ENCODE measurements around the gene RCN2.
"Not testable (repeated sequence)": the region's sequence is repeated elsewhere in the genome, so short reads cannot be mapped to it uniquely, and the experiment has no call there.

RCN2 gene

GRCh38 chr15:76954744-76955143, 23.2 kb downstream of the RCN2 start:
- TF ChIP-seq, protein P1, sequence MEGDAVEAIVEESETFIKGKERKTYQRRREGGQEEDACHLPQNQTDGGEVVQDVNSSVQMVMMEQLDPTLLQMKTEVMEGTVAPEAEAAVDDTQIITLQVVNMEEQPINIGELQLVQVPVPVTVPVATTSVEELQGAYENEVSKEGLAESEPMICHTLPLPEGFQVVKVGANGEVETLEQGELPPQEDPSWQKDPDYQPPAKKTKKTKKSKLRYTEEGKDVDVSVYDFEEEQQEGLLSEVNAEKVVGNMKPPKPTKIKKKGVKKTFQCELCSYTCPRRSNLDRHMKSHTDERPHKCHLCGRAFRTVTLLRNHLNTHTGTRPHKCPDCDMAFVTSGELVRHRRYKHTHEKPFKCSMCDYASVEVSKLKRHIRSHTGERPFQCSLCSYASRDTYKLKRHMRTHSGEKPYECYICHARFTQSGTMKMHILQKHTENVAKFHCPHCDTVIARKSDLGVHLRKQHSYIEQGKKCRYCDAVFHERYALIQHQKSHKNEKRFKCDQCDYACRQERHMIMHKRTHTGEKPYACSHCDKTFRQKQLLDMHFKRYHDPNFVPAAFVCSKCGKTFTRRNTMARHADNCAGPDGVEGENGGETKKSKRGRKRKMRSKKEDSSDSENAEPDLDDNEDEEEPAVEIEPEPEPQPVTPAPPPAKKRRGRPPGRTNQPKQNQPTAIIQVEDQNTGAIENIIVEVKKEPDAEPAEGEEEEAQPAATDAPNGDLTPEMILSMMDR (IDR thresholded peaks at IDR 0.05; ENCODE audit: low read depth, low read length), result no peak

DNA sequence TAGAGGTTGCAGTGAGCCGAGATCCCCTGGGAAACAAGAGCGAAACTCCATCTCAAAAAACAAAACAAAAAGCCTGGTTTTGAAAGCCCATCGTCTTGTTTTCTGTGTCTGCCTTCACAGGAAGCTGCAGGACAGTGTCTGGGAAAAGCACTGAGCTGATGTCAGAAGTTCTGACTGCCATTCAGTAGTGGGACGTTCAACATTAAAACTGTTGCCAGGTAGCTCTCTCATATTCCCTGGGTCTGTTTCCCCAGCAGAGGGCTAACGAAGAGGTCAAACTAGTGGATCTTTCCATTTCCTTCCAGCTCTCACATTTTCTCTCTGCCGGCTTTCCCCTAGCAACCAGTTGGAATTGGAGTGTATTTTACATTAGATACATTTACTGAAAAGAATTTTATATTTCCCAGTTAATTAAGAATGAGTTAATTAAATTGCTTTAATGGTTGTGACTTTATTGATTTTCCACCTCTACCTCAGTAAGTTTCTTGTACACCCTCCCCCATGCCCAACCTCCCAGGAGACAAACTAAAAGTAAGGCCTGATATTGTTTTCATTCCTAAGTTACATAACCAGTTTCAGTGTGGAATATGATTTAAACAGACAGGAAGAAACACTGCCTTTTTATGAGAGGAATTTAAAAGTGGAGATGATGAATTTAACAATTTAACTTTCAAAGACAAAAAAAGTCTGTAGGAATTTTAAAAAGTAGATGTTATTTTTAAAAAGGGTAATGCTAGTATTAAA, 29.9 kb downstream of the RCN2 start:
- no peak overlapping the region for H3K4me3 ChIP-seq (ENCODE audit: low read depth, low read length)
- TF ChIP-seq, protein P1 (IDR thresholded peaks at IDR 0.05; ENCODE audit: low read depth, low read length), result no peak

More at GRCh38 chr15:76954744-76955143, 23.2 kb downstream of the RCN2 start:
- H3K4me3 ChIP-seq (ENCODE audit: low read depth, low read length), result no peak overlapping the region

DNA sequence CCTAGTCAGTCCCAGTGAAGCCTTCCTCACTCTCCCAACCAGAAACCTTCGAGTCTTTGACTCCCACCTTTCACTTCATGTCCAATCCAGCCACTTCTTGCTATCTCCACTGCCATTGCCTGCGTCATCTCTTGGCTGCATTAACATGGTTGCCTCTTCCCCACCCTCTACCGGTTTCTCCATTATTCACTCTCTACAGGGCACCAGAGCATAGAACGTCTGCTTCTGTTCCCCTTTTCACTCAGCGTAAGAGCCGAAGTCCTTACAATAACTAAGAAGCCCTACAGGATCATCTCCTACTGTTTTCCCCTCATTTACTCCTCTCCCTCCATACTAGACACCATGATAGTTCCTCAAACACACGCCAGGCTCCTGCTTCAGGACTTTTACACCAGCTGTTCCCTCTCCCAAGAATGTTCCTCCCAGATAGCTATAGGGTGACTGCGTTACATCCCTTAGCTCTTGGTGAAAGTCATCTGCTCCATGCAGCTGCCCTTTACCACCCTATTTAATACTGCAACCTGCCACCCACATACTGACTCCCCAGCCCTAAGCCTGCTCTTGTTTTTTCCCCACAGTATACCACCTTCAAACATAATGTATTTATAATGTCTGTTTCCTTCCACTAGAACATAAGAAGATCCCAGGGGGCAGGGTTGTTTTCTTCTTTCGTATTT, 30.9 kb downstream of the RCN2 start:
- H3K4me3 ChIP-seq (ENCODE audit: low read depth, low read length), result no peak overlapping the region
- TF ChIP-seq, protein P1 (IDR thresholded peaks at IDR 0.05; ENCODE audit: low read depth, low read length), result no peak

GRCh38 chr15:76963596-76963995, 32.0 kb downstream of the RCN2 start:
- TF ChIP-seq, protein P1 (IDR thresholded peaks at IDR 0.05; ENCODE audit: low read depth, low read length), result no peak
- no peak overlapping the region for H3K4me3 ChIP-seq (ENCODE audit: low read depth, low read length)

- TF ChIP-seq, protein P1 (IDR thresholded peaks at IDR 0.05; ENCODE audit: low read depth, low read length), result no peak
- no peak overlapping the region for H3K4me3 ChIP-seq (ENCODE audit: low read depth, low read length)
Observed at GRCh38 chr15:76964157-76964556, 32.6 kb downstream of the RCN2 start.

DNA sequence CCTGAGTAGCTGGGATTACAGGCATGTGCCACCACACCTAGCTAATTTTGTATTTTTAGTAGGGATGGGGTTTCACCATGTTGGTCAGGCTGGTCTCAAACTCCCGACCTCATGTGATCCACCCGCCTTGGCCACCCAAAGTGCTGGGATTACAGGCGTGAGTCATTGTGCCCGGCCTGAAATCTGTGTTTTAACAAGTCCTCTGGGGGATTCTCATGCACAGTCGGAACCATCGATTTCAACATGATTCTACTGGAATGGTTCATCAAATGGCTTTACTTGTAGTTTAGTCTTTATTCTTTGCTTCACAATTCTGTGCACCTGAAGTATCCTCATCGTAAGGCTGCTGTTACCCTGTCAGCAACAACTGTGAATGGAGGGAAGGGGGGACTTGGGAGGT, 34.5 kb downstream of the RCN2 start:
- H3K4me3 ChIP-seq (ENCODE audit: low read depth, low read length), result not testable (repeated sequence)

DNA sequence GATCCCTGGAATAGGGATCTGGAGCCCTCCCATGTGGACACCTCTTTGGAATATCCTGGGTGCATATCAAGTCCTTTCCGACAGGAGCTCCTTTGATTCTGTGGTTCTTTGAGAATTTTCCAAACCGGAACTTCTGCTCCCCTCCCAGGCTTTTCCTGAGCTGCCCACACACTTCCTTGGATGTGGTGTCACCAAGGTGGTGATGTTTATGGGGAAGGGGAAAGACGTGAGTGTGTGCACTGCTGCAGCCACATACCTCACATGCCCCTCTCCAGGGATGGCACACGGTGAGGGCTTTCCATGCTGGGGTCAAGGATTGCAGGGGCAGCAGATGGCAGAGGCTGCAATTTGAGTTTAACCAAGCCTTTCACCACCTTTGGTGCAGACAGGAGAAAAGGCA, 35.5 kb downstream of the RCN2 start:
- TF ChIP-seq, protein P1 (IDR thresholded peaks at IDR 0.05; ENCODE audit: low read depth, low read length), result no peak
- H3K4me3 ChIP-seq (ENCODE audit: low read depth, low read length), result no peak overlapping the region

Data from WI38 (cell line).